HG03139 (cell line): ENCODE data around the gene DLG2.
"Not testable (repeated sequence)": the region's sequence is repeated elsewhere in the genome, so short reads cannot be mapped to it uniquely, and the experiment has no call there.

Experiments
- ATAC-seq: cut with Tn5 transposase; IDR thresholded peaks from one replicate; pipeline ENCODE4 v1.9.1; 2021; ENCODE audit not compliant: unreplicated experiment

DLG2 gene

GRCh38 chr11:85464283-85464682, 162.9 kb downstream of the DLG2 start:
- ATAC-seq: no peak

- ATAC-seq: no peak
These were observed 167.8 kb downstream of the DLG2 start for GRCh38 chr11:85459304-85459703.

GRCh38 chr11:85444479-85444878, 182.7 kb downstream of the DLG2 start:
- ATAC-seq: no peak

- no peak for ATAC-seq
These were observed 186.9 kb downstream of the DLG2 start for GRCh38 chr11:85440273-85440672.

GRCh38 chr11:85438328-85438727, 188.8 kb downstream of the DLG2 start:
- ATAC-seq: no peak

GRCh38 chr11:85431319-85431718, 195.8 kb downstream of the DLG2 start:
- no peak for ATAC-seq

- no peak for ATAC-seq
These were observed 203.3 kb downstream of the DLG2 start for GRCh38 chr11:85423794-85424193.

- ATAC-seq: no peak
These were observed 203.8 kb downstream of the DLG2 start for GRCh38 chr11:85423316-85423715.

- no peak for ATAC-seq
These were observed 213.0 kb downstream of the DLG2 start for GRCh38 chr11:85414175-85414574.

- ATAC-seq: no peak
These were observed 219.5 kb downstream of the DLG2 start for GRCh38 chr11:85407648-85408047.

GRCh38 chr11:85406841-85407240, 220.3 kb downstream of the DLG2 start:
- ATAC-seq: no peak

GRCh38 chr11:85406316-85406715, 220.8 kb downstream of the DLG2 start:
- ATAC-seq: no peak

GRCh38 chr11:85395515-85396055, 231.6 kb downstream of the DLG2 start:
- ATAC-seq: not testable (repeated sequence)

GRCh38 chr11:85394283-85394682, 232.9 kb downstream of the DLG2 start:
- ATAC-seq: no peak

GRCh38 chr11:85391141-85391540, 236.0 kb downstream of the DLG2 start:
- no peak for ATAC-seq

GRCh38 chr11:85385547-85385946, 241.6 kb downstream of the DLG2 start:
- no peak for ATAC-seq

GRCh38 chr11:85385111-85385510, 242.0 kb downstream of the DLG2 start:
- no peak for ATAC-seq

GRCh38 chr11:85379066-85379465, 248.1 kb downstream of the DLG2 start:
- no peak for ATAC-seq

GRCh38 chr11:85377901-85378300, 249.2 kb downstream of the DLG2 start:
- no peak for ATAC-seq

GRCh38 chr11:85359859-85360258, 267.3 kb downstream of the DLG2 start:
- ATAC-seq: no peak

- ATAC-seq: no peak
These were observed 271.2 kb downstream of the DLG2 start for GRCh38 chr11:85355921-85356320.

GRCh38 chr11:85349539-85349938, 277.6 kb downstream of the DLG2 start:
- ATAC-seq: not testable (repeated sequence)

- no peak for ATAC-seq
These were observed 278.2 kb downstream of the DLG2 start for GRCh38 chr11:85348945-85349344.

- no peak for ATAC-seq
These were observed 279.9 kb downstream of the DLG2 start for GRCh38 chr11:85347291-85347690.
